Left ventricle myocardium inferior (tissue), 1 donor: ENCODE data around the gene DOK6. TPM values are rescaled to one million over a fixed set of nuclear protein-coding genes. Genes with fewer than 3 reads are reported as not detected.

Experiments used
- DNase-seq: peaks from one replicate; pipeline ENCODE4 v3.0.0-alpha.2; 2020
- H3K27ac ChIP-seq: fragments of 200-600 bp; replicated peaks from 2 replicates; pipeline ENCODE4 v1.8.0; 2021
- H3K27me3 ChIP-seq: fragments of 200-600 bp; 2 replicates; pipeline ENCODE4 v1.8.0; 2021; ENCODE audit warnings: low read depth
- H3K36me3 ChIP-seq: fragments of 200-600 bp; 2 replicates; pipeline ENCODE4 v1.8.0; 2021
- H3K4me1 ChIP-seq: fragments of 200-600 bp; 2 replicates; pipeline ENCODE4 v1.8.0; 2021
- H3K4me3 ChIP-seq: fragments of 200-600 bp; 2 replicates; pipeline ENCODE4 v1.8.0; 2021; ENCODE audit warnings: mild to moderate bottlenecking, moderate library complexity
- H3K9me3 ChIP-seq: fragments of 200-600 bp; replicated peaks from 2 replicates; pipeline ENCODE4 v1.8.0; 2021
- intact Hi-C: fragments of 100-400 bp; cut with micrococcal nuclease; formaldehyde crosslinking; loops from one replicate; pipeline ENCODE4 v1.11.0; 2022
- total RNA-seq: library from RNA; stranded (reverse); fragmentation: NEBNext Ultra II Directional; extraction: Animal tissue kit (Norgen Biotek cat#: 25700); gene quantifications from one replicate; pipeline ENCODE4 v1.2.1, GENCODE V29; 2021
- TF ChIP-seq, protein P1 (sequence below): fragments of 200-600 bp; IDR thresholded peaks from 2 replicates; pipeline ENCODE4 v1.8.0; 2021; ENCODE audit warnings: antibody characterized with exemption, mild to moderate bottlenecking, borderline replicate concordance
- donor health status: DM: no; HTN: yes; CAD: no; lungs with severe emphysema.

Gene DOK6
- total RNA-seq, 1 donor from 2014 or later = 0.96 TPM

- no peaks in the 10 kb centered on the region for H3K9me3 ChIP-seq
- no peaks in the 10 kb centered on the region for H3K27me3 ChIP-seq
- TF ChIP-seq, protein P1, sequence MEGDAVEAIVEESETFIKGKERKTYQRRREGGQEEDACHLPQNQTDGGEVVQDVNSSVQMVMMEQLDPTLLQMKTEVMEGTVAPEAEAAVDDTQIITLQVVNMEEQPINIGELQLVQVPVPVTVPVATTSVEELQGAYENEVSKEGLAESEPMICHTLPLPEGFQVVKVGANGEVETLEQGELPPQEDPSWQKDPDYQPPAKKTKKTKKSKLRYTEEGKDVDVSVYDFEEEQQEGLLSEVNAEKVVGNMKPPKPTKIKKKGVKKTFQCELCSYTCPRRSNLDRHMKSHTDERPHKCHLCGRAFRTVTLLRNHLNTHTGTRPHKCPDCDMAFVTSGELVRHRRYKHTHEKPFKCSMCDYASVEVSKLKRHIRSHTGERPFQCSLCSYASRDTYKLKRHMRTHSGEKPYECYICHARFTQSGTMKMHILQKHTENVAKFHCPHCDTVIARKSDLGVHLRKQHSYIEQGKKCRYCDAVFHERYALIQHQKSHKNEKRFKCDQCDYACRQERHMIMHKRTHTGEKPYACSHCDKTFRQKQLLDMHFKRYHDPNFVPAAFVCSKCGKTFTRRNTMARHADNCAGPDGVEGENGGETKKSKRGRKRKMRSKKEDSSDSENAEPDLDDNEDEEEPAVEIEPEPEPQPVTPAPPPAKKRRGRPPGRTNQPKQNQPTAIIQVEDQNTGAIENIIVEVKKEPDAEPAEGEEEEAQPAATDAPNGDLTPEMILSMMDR = no peak
- intact Hi-C loops = no loop called here
- H3K4me3 ChIP-seq = no peak overlapping the region
- H3K4me1 ChIP-seq = peaks cover 5% of the 10 kb centered on the region
- H3K36me3 ChIP-seq = no peaks in the 10 kb centered on the region
- no peak overlapping the region for H3K27ac ChIP-seq
- DNase-seq = no peak
Measured at GRCh38 chr18:69689121-69689759, 288.6 kb downstream of the DOK6 start.

DNA sequence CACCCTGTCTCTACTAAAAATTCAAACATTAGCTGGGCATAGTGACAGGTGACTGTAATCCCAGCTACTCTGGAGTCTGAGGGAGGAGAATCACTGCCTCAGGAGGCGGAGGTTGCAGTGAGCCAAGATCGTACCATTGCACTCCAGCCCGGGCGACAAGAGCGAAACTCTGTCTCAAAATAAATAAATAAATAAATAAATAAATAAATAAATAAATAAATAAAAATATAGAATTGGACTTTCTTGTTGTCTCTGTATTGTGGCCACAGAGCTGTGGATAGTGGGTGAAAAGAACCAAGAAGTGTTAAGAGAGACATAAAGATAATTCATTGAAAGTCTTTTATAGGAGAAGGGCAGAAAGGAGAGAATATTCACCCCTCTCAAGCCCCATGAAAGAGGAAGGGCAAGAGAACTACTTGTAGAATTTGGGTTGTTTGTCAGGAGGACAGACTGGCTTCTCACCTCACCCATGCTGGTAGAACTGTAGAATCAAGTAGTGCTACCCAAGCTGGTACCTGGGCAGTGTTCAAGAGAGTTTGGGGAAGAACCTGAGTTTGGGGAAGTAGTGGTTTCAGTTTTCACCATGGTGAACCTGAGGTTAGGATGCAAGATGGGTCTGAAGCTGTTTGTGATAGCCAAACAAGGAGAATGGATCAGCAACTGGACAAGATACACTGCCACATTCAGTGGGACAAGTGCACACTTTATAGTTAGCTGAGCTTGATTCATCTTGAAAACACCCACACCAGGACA, 290.5 kb downstream of the DOK6 start:
- Histone ChIP-seq H3K27me3 (no peaks in the 10 kb centered on the region), H3K9me3 (no peaks in the 10 kb centered on the region), H3K36me3 (no peaks in the 10 kb centered on the region), H3K4me1 (peaks cover 5% of the 10 kb centered on the region), H3K27ac (no peak overlapping the region), H3K4me3 (no peak overlapping the region)
- TF ChIP-seq, protein P1 = no peak
- intact Hi-C loops = no loop called here
- DNase-seq = no peak

- Histone ChIP-seq H3K36me3 (no peaks in the 10 kb centered on the region), H3K4me3 (no peak overlapping the region), H3K4me1 (no peaks in the 10 kb centered on the region), H3K27ac (no peak overlapping the region), H3K9me3 (no peaks in the 10 kb centered on the region), H3K27me3 (no peaks in the 10 kb centered on the region)
- intact Hi-C loops = no loop called here
- DNase-seq = no peak
- TF ChIP-seq, protein P1 = no peak
Measured at GRCh38 chr18:69697069-69697468, 296.4 kb downstream of the DOK6 start.

DNA sequence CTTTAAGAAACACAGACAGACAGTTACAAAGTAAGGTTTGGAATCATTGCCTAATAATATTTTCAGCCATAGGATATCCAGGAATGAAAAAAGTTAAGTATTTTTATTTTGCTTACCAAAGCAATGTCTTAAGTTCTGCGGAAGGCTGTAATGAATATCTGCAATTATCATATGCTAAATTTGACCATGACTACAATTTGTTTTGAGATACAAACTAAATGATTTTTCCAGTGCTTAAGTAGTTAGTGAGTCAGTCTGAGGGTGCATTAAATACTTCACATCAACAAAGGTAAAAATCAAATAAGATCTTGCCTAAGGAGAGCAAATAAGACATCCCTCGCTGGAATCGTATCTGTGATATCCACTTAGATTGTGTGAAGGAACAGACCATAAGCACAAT, 297.0 kb downstream of the DOK6 start:
- no peaks in the 10 kb centered on the region for H3K4me1 ChIP-seq
- H3K4me3 ChIP-seq = no peak overlapping the region
- DNase-seq = no peak
- H3K27ac ChIP-seq = no peak overlapping the region
- no peaks in the 10 kb centered on the region for H3K27me3 ChIP-seq
- intact Hi-C loops = no loop called here
- H3K36me3 ChIP-seq = no peaks in the 10 kb centered on the region
- no peaks in the 10 kb centered on the region for H3K9me3 ChIP-seq
- TF ChIP-seq, protein P1 = no peak

- H3K36me3 ChIP-seq = no peaks in the 10 kb centered on the region
- no peak overlapping the region for H3K4me3 ChIP-seq
- DNase-seq = no peak
- H3K27me3 ChIP-seq = no peaks in the 10 kb centered on the region
- TF ChIP-seq, protein P1 = no peak
- H3K4me1 ChIP-seq = no peaks in the 10 kb centered on the region
- intact Hi-C loops = no loop called here
- no peak overlapping the region for H3K27ac ChIP-seq
- H3K9me3 ChIP-seq = no peaks in the 10 kb centered on the region
Measured at GRCh38 chr18:69701305-69701704, 300.6 kb downstream of the DOK6 start.
